NCI-H345 treated with DMSO at 0.1 percent for 48 hours (cell line): ENCODE results near the gene KIAA1217.

Experiments used
- DNase-seq: peaks from one replicate; lab custom pipeline; 2025; ENCODE audit not compliant: unreplicated experiment; lab: John Stamatoyannopoulos, UW

KIAA1217 gene

DNA sequence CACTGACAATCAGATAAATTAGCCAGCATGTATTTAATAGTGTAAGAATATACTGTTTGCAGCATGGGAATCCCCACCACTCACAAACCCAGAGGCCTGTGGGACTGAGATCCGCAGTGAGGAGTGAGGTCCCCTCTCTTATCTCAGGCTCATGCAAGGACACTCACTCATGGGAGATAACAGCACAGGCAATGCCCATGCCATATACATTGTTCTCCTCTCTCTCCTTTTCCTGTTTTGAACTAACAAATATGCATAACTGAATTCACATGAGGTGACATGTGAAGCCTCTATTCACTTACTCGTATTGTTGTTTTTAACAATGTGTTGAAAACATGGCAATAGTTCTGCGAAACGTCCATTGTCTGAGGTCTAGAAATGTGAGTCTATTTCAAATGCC lies 284.2 kb downstream of the KIAA1217 start:
- DNase-seq: no peak

DNA sequence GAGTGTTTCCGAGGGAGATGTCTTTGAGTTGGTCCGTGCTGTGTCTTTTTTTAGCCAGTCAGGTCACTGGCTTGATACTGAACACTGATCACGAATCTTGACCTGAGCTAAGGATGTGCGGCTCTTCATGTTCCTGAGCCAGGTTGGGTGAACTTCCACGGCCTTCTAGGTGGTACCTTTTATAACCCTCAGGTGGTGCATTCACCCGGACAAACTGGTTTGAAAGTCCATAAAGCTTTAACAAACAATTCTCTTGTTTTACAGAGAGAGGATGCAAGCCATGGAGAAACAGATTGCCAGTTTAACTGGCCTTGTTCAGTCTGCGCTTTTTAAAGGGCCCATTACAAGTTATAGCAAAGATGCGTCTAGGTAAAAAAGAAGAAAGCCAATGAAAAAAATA lies 285.3 kb downstream of the KIAA1217 start:
- no peak for DNase-seq

DNA sequence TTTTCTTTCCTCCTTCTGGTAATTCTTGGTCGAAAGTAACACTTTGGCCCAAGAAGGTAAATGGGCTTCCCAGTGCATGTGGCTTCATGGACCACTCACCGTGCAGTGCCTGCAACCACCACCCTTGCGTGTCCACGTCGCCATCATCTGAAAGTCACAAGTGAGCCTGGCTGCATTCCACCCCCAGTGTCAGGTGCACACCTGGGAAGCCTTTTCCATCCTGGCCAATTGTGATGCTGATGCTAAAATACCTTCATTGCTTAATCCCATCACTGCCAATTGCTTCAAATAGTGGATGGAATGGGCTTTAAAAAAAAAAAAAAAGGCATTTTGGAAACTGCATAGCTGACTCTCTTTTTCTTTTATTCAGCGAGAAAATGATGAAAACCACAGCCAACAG lies 285.8 kb downstream of the KIAA1217 start:
- DNase-seq: no peak

DNA sequence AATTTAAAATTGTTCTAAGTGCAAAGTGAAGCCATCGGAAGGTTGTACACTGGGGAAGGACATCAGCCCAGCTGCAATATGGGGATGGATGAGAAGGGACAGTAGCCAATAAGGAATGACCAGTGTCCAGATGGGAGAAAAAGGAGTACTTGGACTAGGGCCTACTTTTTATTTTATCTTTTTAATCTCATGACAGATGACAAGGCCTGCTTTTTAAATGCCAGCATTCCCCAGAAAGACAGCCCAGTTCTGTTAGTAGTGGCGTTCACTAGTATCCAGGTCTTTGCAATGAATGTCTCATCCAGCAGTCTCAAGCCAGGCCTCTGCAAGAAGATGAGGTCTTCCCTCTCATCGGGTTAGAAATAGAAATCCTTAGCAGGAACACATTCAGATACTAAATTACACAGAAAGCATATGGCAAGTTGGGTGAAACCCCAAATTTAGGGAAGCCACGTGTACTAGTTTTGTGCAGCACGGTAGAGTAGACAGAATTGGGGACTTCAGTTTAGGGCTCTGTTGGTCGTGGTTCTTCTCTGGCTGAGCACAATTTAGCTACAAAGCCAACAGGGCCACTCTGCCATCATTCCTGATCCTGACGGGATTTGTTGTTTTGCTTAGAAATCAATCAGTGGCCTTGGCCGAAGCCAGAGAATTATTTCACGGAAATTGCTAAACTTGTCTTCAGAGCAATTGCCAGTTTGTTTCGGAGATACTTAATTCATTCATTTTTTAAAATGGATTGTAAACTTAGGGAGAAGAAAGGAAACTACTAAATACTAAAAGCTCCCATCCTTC lies 286.9 kb downstream of the KIAA1217 start:
- no peak for DNase-seq

DNA sequence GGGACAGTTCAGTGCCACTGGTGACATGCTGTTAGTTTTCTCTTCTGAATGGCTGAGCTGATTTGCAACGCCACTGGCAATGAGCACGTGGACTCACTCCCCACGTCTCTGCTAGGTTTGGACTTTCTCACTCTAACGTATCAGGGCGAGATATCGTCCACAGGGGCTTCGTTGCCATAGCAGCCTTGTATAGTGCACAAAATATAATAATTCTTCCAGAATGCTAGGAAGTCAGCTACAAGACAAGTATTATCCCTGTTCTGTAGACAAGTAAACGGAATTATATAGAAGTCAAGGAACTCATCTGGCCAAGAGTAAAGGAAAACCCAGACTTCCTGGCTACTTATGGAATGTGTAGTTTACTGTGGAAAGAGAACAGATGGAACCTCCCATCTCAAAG lies 288.0 kb downstream of the KIAA1217 start:
- DNase-seq: no peak

DNA sequence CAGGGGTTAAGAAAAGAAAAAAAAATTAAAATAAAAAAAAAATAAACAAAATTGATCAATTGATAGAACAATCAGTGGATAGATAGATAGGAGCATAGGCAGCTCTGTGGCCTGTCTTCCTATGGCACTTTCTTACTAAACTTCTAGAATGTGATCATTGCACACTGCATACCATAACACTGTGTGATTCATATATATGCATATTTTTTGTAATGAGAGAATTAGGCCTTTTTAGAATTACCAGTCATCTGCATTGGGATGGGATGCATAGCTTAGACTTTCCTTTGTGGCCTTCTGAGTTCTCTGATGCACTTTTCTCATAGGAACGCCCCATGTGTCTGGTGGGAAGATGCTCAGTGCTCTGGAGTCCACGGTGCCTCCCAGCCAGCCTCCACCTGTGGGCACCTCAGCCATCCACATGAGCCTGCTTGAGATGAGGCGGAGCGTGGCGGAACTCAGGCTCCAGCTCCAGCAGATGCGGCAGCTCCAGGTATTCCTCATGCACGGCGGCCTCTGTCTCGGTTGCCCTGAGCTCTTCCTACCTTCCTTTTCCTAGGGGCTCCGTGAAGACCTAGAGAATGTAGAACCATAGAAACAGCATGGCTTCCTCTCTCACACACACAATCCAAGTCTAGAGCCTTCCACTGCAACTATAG lies 292.2 kb downstream of the KIAA1217 start:
- DNase-seq: no peak

DNA sequence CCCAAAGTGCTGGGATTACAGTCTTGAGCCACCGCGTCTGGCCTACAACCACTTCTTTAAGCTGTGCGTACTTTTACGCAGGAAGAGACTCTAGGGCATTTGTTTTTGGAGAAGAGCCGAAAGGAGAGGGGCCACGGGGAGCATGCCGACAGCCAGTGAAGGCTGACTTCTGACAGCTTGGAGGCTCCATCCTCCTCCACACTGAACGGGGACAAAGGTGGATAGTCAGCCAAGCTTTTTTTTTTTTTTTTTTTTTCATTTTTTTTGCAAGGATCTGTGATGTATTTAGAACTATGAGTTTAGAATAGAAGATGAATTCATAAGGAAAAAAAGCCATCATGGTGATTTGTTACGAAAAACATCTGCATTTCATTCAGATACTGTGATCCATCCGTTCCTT lies 293.1 kb downstream of the KIAA1217 start:
- no peak for DNase-seq

DNA sequence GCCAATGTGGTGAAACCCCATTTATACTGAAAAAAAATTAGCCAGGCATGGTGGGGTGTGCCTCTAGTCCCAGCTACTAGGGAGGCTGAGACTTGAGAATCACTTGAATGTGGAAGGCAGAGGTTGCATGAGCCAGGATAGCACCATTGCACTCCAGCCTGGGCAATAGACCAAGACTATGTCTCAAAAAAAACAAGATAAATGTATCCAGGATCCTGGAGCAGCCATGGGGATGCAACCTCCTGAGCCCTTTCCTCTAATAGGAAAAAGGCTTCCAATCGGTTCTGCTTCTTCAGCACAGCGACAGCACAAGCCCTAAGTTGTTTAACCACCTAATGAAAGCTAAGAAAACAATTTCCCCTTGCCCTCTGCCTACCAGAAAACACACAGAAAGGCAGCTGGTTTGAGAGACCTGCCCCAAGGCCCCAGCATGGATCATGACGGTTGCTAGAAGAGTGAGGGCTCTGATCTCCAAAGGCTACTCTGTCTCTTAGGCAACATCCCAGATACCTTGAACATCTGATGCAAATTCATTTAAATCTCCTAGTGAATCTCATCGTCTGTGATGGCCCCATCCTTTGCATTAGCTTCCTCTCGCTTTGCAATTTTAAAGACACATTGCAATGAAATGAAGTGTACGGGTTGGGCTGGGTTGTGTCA lies 294.0 kb downstream of the KIAA1217 start:
- DNase-seq: no peak

DNA sequence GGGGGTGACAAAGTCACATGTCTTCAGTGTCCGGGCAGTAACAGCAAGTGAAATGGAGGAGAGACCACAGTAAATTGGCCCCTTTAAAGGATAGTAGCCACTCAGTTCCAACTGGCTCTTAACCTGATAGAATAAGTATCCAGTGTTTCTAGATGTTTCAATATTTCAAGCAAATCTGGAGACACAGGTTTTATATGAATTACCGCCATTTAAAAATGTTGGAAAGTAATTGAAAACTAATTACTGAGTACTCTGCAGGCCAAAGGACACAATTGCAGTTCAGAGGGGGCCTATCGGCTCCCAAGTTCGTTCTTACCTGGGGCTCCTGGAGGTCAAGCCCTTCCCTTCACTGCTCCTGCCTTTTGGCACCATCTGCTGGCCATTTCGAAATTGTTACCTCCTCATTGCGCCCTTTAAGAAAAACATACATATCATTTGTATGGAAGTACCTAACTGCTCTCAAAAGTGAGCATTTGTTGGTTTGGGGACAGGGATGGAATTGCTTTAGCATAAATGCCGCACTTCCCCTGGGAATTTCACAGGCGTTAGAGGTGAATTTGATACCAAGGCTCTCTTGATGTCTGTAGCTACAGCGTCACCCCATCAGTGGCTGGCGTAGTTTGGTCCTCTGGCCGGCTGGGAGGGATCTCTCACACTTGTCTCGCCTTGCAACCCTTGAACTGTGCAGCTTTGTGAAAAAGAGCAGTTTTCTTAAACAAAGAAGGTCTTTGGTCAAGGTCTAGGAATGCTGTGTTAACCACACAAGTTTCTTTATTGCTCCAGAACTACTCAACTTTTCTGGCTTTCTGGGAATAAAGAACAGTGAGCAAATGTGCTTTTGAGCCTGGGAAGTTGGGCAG lies 294.8 kb downstream of the KIAA1217 start:
- no peak for DNase-seq

DNA sequence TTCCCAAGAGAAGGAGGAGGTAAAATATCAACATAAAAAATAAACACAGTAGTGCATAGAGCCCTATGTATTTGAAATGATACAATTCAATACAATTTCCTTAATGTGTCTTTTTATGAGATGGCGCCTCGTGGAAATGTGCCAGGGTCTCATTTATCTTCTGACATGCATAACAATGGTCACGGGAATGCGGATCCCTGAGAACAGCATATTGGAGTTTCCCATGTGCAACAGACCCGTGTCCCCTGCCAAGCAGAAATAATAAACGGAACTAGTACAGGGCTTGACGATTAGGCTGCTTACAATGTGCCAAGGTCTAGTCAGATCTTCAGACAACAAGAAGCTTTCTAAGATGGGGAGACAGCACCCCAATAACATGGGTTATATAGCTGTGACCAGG lies 296.8 kb downstream of the KIAA1217 start:
- no peak for DNase-seq

DNA sequence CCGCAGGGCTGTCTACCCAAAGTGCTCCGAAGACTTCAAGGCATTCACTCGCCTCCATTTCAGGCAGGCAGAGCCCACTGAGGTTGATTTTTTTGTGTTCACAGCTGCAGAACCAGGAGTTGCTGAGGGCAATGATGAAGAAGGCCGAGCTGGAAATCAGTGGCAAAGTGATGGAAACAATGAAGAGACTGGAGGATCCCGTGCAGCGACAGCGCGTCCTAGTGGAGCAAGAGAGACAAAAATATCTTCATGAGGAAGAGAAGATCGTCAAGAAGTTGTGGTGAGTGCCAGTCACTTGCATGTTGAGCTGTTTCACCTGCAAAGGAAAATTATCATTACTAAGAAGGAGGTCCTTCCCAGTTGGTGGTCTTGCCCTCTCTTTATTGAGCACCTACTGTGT lies 304.2 kb downstream of the KIAA1217 start:
- DNase-seq: no peak

DNA sequence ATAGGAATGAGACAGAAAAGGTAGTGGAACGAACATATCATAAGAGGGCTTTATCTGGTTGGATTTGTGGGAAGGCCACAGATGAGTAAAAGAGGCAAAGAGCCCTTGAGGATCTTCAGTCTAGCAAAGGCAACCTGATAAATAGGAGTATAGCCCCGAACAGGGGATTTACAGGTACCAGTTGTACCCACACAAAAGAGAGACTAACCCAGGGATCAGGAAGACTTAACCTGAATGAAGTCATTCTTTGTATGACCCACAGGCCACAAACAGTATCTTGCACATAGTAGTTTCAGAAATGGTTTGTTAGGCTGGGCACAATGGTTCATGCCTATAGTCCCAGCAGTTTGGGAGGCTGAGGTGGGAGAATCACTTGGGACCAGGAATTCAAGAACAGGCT lies 306.5 kb downstream of the KIAA1217 start:
- no peak for DNase-seq

DNA sequence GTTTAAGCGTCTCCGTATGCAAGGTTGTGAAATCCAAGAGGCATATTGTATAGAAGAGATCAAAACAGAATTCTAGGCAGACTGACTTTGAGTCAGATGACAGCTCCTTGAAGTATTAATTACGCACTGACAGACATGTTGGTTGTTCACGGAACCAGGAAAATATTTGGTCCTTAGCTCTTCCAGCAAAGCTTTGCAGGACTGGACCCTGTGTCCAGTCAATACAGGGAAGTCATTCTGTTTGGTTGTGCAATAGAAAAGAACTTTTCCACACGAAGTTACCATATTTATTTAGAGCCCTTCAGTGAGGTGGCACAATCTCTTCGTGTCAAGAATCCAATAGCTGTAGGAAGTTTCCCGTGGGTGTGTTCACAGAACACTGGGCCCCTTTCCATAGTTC lies 309.5 kb downstream of the KIAA1217 start:
- DNase-seq: no peak

DNA sequence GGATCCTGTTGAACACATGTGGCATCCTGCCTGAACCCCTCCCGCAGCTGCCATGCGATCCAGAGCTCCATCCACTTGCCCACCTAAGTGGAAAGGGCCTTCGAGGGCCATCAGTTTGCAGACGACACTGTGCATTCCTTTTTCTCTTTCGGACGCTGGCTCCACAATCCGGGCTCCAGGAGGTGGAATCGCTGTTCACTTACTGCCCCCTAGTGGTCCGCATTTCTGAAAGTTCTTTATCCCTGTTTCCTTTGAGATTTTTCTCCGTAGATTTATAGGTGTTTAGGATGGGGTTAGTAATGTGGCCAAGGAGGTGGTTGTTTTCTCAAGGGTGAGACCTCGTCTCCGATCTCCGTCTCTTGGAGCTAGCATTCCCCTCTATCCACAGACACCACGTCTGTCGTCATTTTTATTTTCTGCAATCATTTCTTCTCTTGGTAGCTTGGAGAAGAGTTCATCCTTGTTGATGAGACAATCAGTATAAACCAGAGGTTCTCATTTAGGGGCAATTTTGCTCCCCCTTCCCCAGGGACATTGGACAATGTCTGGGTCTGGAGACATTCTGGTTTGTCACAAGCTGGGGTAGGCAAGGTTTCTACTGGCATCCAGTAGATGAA lies 310.2 kb downstream of the KIAA1217 start:
- no peak for DNase-seq

DNA sequence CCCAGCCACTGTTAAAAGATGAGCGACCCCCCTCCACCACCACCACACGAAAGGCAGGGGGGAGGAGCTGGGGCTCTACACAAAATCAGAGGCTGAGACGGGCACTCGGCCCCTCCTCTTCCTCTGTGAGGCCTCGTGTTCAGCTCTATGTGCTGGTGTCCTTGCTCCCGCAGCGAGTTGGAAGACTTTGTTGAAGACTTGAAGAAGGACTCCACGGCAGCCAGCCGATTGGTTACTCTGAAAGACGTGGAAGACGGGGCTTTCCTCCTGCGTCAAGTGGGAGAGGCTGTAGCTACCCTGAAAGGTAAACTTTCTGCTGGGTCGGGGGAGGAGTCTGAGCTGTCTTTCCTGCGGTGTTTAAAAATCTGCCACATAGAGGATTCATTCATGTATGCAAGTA lies 311.0 kb downstream of the KIAA1217 start:
- DNase-seq: no peak

DNA sequence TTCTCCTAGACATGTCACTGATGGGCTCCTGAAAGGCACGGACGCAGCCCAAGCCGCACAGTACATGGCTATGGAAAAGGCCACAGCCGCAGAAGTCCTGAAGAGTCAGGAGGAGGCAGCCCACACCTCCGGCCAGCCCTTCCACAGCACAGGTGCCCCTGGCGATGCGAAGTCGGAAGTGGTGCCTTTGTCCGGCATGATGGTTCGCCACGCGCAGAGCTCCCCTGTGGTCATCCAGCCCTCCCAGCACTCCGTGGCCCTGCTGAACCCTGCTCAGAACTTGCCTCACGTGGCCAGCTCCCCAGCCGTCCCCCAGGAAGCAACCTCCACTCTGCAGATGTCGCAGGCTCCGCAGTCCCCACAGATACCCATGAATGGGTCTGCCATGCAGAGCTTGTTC lies 315.4 kb downstream of the KIAA1217 start:
- no peak for DNase-seq

DNA sequence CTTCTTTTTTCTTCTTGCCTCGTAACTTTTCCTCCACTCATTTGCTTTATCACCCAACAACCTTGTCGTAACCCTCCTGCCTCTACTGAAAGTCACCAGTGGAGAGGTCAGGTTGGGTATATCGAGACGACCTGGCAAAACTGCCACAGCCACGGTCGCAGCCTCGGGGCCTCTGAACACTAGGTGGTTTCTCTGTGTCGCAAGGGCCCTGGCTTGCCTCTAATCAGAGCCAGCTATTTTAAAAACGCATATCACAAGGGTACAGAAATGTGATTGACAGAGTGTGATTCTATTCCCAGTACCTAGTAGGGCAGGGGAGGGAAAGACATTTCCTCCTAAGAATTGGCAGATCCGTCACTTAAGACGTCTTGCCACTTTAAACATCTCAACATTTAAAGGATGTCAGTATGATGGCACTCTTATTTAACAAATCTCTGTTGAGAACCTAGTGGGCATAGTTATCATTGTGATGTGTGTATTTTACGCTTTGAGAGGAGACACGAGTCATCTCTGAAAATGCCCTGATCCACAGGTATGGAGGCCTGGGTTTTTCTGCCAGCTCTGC lies 317.2 kb downstream of the KIAA1217 start:
- no peak for DNase-seq

DNA sequence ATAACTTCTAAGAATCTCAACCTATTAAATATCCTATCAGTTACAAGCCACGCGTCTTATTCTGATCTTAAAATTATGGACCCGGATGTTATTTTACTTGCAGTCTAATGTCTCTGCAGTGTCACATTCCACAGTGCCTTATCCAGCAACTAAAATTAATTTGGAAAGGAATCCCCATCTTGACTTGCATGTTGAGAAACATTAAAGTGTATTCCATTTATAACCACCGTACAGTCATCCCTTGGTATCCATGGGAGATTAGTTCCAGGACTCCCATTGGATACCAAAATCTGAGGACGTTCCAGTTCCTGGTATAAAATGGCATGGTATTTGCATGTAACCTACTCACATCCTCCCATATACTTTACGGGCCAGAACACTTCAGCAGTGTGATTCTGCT lies 320.0 kb downstream of the KIAA1217 start:
- DNase-seq: no peak

DNA sequence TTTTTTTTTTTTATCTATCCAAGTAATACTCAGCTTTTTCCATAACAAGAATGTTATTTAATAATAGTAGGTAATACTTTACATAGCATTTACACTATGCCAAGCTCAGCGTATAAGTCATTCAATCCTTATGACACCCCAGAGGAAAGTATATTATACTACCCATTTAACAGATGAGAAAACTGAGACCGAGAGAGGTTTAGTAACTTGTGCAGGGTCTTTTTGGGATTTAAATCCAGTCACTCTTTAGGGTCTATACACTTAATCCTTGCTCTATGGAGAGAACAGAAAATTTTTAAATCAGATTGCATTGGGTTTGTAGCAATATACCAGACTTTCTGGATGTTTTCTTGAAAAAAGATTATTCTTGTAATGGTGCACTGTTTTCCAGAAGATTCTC lies 322.5 kb downstream of the KIAA1217 start:
- DNase-seq: no peak

DNA sequence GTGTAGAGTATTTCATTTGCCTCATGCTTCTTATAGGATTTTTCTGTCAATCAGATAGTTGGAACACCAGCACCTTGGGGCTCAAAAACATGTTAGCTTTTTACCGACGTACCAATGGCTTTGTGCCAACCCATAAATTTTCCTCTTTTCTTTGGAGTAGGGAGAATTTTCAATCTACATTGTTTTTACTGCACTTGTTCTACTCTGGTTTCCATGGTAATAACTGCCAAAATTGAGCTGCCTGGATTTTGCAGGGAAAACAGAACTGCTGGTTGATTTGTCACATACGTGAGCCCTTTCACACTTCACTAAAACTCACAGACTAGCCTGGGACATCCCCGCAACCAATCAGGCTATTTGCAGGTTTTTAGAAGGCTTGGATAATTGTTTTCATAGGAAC lies 325.0 kb downstream of the KIAA1217 start:
- DNase-seq: no peak

DNA sequence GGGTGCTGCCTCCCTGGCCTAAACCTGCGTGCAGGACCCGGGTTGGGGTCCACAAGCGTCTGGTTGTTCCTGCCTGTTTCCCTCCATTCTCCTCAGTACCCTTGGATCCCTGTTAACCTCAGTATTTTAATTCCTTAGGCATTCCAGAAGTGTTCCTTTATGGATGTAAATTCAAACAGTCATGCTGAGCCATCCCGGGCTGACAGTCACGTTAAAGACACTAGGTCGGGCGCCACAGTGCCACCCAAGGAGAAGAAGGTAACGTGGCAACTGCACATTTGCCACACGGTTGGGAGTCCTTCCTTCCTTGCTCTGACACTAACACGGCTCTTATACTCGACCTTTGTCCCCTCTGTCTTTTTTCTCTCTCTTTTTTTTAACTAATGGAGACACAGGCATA lies 327.7 kb downstream of the KIAA1217 start:
- DNase-seq: no peak
